Measurements from ENCODE around the gene SLC1A2. TPM values are rescaled to one million over a fixed set of nuclear protein-coding genes. Genes with fewer than 3 reads are reported as not detected.

Gene SLC1A2
- total and polyA plus RNA-seq, 2 of the 4 experiments (the other 2 are of a cell fraction) = 0.15 to 0.54 TPM

GRCh38 chr11:35289821-35290220 is 129.5 kb downstream of the SLC1A2 start:
- ATAC-seq (ENCODE audit: low read depth) = peak; percentile 70
- Histone ChIP-seq H2BK20ac (ENCODE audit: low read depth, low read length) (peak overlapping the region; percentile 67), H3K14ac (replicated peaks; ENCODE audit: low read depth, low read length) (peak overlapping the region; percentile 42; the same call in 1 of the 2 replicates), H4K5ac (ENCODE audit: low read depth, low read length) (peak overlapping the region; percentile 2; the same call in 1 of the 2 replicates), H3K27ac (ENCODE audit: insufficient read depth, low read length) (peak overlapping the region; percentile 39), H3K9me1 (ENCODE audit: insufficient read depth, low read length) (peaks cover 8% of the 10 kb centered on the region; the same call in 1 of the 2 replicates), H3K36me3 (ENCODE audit: control insufficient read depth, insufficient read depth, low read length) (no peaks in the 10 kb centered on the region), H4K20me1 (ENCODE audit: insufficient read depth, low read length) (no peaks in the 10 kb centered on the region), H3K4ac (ENCODE audit: low read depth, low read length) (peak overlapping the region; percentile 70; the same call in 1 of the 2 replicates), H2AK5ac (ENCODE audit: low read depth, low read length) (peak overlapping the region; percentile 10; the same call in 1 of the 2 replicates), H3K4me1 (ENCODE audit: control insufficient read depth, insufficient read depth, low read length) (peaks cover 11% of the 10 kb centered on the region), H2AK9ac (replicated peaks; ENCODE audit: low read depth, low read length, poor library complexity) (no peak overlapping the region), H4K8ac (ENCODE audit: low read depth in 2 of 2, low read length in 2 of 2) (peak overlapping the region; percentile 10 to 69), H3K9ac (ENCODE audit: low read depth, low read length) (no peak overlapping the region; the same call in 1 of the 2 replicates), H2AFZ (replicated peaks; ENCODE audit: low read length, poor library complexity) (no peak overlapping the region), H3K9me3 (ENCODE audit: control insufficient read depth, insufficient read depth, low read length) (no peaks in the 10 kb centered on the region), H2BK5ac (ENCODE audit: low read depth, low read length, poor library complexity, severe bottlenecking) (peak overlapping the region; percentile 89), H3K23ac (ENCODE audit: low read depth, low read length) (peak overlapping the region; percentile 44; the same call in 1 of the 2 replicates), H3K27me3 (ENCODE audit: control insufficient read depth, insufficient read depth, low read length) (no peaks in the 10 kb centered on the region), H4K91ac (ENCODE audit: insufficient read depth, low read depth, low read length) (peak overlapping the region; percentile 34; the same call in 1 of the 2 replicates), H3K56ac (ENCODE audit: extremely low read depth, insufficient read depth, low read length) (peak overlapping the region; percentile 26; the same call in 1 of the 2 replicates), H2BK120ac (ENCODE audit: low read depth, low read length) (peak overlapping the region; percentile 83), H3K79me1 (ENCODE audit: low read depth in 1 of 2, low read length in 2 of 2) (no peaks in the 10 kb centered on the region; a peak in 1 of 4 replicates), H3K4me2 (ENCODE audit: low read depth, low read length) (peak overlapping the region; percentile 36; the same call in 1 of the 2 replicates), H2BK15ac (ENCODE audit: low read depth, low read length) (peak overlapping the region; percentile 58; the same call in 2 of the 3 replicates), H3K4me3 (ENCODE audit: insufficient read depth, low read depth, low read length) (no peak overlapping the region), H3K18ac (ENCODE audit: low read depth, low read length) (peak overlapping the region; percentile 76; the same call in 1 of the 2 replicates)
- dilution Hi-C loops (cut with HindIII; ENCODE audit: low sequenced_read_pairs, unreplicated experiment) = no loop called here
- intact Hi-C loops (cut with micrococcal nuclease) = no loop called here
- WGBS, 2 experiments (ENCODE audit: extremely low coverage in 2 of 2, insufficient read length in 1 of 2) = no CpG with 5 or more reads among the region's 2 CpGs
- peak; percentile 60 for DNase-seq
- ChIA-PET POLR2A (ENCODE audit: unreplicated experiment) (interaction anchor here (0.7 kb wide), 1 partner anchor 343 kb away, joined by 5 read pairs; no protein-coding TSS in a partner anchor), CTCF (interaction anchor here (1.1 to 1.2 kb wide), 2 partner anchors 15 to 102 kb away, joined by 3 to 4 read pairs; no protein-coding TSS in a partner anchor)
- no TSS peak for BruUV-seq (replicated peaks)
- in situ Hi-C loops (cut with MboI; ENCODE audit: low sequenced_read_pairs) = no loop called here
- no peak for TF ChIP-seq RFX5 (IDR thresholded peaks at IDR 0.05; ENCODE audit: low read depth, low read length)
- TF ChIP-seq, protein P1, sequence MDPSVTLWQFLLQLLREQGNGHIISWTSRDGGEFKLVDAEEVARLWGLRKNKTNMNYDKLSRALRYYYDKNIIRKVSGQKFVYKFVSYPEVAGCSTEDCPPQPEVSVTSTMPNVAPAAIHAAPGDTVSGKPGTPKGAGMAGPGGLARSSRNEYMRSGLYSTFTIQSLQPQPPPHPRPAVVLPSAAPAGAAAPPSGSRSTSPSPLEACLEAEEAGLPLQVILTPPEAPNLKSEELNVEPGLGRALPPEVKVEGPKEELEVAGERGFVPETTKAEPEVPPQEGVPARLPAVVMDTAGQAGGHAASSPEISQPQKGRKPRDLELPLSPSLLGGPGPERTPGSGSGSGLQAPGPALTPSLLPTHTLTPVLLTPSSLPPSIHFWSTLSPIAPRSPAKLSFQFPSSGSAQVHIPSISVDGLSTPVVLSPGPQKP (IDR thresholded peaks at IDR 0.05; ENCODE audit: borderline replicate concordance, low read depth, low read length) = no peak
- TF ChIP-seq, protein P2, sequence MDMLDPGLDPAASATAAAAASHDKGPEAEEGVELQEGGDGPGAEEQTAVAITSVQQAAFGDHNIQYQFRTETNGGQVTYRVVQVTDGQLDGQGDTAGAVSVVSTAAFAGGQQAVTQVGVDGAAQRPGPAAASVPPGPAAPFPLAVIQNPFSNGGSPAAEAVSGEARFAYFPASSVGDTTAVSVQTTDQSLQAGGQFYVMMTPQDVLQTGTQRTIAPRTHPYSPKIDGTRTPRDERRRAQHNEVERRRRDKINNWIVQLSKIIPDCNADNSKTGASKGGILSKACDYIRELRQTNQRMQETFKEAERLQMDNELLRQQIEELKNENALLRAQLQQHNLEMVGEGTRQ (IDR thresholded peaks at IDR 0.05; ENCODE audit: low read depth, low read length) = no peak
- no peak for TF ChIP-seq MAFK (IDR thresholded peaks at IDR 0.05; ENCODE audit: low read depth, low read length)
- TF ChIP-seq, protein P3, sequence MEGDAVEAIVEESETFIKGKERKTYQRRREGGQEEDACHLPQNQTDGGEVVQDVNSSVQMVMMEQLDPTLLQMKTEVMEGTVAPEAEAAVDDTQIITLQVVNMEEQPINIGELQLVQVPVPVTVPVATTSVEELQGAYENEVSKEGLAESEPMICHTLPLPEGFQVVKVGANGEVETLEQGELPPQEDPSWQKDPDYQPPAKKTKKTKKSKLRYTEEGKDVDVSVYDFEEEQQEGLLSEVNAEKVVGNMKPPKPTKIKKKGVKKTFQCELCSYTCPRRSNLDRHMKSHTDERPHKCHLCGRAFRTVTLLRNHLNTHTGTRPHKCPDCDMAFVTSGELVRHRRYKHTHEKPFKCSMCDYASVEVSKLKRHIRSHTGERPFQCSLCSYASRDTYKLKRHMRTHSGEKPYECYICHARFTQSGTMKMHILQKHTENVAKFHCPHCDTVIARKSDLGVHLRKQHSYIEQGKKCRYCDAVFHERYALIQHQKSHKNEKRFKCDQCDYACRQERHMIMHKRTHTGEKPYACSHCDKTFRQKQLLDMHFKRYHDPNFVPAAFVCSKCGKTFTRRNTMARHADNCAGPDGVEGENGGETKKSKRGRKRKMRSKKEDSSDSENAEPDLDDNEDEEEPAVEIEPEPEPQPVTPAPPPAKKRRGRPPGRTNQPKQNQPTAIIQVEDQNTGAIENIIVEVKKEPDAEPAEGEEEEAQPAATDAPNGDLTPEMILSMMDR (conservative IDR thresholded peaks at IDR 0.05; ENCODE audit: low read depth, low read length) = no peak
- TF ChIP-seq CEBPB (IDR thresholded peaks at IDR 0.05; ENCODE audit: low read depth, low read length) = no peak
- TF ChIP-seq FOS (IDR thresholded peaks at IDR 0.05; ENCODE audit: low read depth, low read length) = no peak
- TF ChIP-seq BHLHE40 (IDR thresholded peaks at IDR 0.05; ENCODE audit: low read depth, low read length) = no peak
- TF ChIP-seq MAZ (IDR thresholded peaks at IDR 0.05; ENCODE audit: borderline replicate concordance, low read depth, low read length) = no peak
- no peak for TF ChIP-seq CHD1 (IDR thresholded peaks at IDR 0.05; ENCODE audit: low read depth, low read length)
- no peak for TF ChIP-seq SMC3 (IDR thresholded peaks at IDR 0.05; ENCODE audit: low read depth, low read length)
- no peak for TF ChIP-seq RAD21 (IDR thresholded peaks at IDR 0.05; ENCODE audit: low read length)
- TF ChIP-seq POLR2A (IDR thresholded peaks at IDR 0.05; ENCODE audit: low read depth, low read length) = no peak
- TF ChIP-seq RCOR1 (IDR thresholded peaks at IDR 0.05; ENCODE audit: insufficient replicate concordance, low read length) = no peak
- no peak for TF ChIP-seq MXI1 (IDR thresholded peaks at IDR 0.05; ENCODE audit: borderline replicate concordance, low read depth, low read length)
- no peak for TF ChIP-seq NFE2L2 (IDR thresholded peaks at IDR 0.05; ENCODE audit: low read depth, low read length)

Measured in IMR-90 (cell line).